Activated CD4-positive, CD25-positive, alpha-beta regulatory T cell treated with anti-CD3 and anti-CD28 coated beads, Interleukin-2, amount 50 U/mL, for 16 hours (primary cell): ENCODE results near the gene TUSC2.
"Not testable (repeated sequence)": the region's sequence is repeated elsewhere in the genome, so short reads cannot be mapped to it uniquely, and the experiment has no call there.

ENCODE experiments used
- DNase-seq: peaks from one replicate; pipeline ENCODE4 v3.0.0-alpha.2; 2020; ENCODE audit warnings: low read depth, low spot score

The TUSC2 gene

DNA sequence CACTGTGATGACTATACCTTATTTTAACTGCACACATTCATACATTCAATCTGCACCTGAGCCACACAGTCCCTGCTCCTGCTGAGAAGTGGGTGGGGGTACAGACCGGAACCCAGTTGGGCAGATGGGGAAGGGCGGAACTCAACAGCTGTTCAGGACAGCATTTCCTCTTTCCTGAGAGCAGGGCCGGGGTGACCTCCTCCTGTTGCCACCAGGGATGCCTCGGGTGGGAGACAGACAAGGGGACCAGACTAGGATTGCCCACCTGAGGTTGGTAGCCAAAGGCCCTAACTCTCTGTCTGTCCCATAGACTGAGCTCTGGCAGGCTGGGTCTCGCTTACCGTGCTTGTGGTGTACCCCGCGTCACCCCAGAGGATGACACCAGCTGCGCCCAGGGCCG, 9.4 kb downstream of the TUSC2 start:
- DNase-seq, result no peak

DNA sequence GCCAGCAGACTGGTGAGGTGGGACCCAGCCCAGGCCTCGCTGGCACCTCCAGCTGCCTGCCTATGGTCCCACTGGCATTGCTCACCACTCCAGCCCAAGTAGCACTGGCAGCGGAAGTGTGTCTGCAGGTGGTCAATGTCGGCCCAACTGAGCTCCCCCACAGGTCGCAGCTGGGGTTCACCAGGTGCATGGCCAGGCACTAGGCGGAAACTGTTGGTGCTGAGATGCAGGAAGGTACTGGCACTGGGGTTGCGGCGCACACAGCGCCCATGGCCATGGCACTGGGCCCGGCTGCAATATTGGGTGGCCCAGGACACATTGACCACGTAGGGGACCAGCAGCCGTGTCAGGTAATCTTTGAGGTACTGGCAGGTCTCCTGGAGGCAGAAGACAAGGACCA, 9.9 kb downstream of the TUSC2 start:
- DNase-seq, result no peak

DNA sequence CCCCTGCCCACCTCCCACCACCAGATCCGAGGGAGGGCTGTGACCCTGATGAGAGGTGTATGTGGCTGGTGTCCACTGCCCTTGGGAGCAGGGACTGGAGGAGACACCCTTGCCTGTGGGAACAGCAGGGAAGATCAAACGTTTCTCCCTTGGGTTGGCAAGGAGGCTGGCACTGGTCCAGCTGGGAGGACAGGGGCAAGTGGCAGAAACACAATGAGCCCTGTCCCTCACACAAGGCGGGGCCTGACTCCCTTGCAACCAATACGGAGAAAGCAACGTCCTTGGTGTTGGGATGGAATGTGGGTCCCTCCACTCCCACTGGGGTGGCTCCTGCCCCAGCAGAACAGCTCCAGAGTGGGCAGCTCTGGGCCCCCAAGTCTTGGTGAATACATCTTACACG, 10.7 kb downstream of the TUSC2 start:
- DNase-seq, result no peak

DNA sequence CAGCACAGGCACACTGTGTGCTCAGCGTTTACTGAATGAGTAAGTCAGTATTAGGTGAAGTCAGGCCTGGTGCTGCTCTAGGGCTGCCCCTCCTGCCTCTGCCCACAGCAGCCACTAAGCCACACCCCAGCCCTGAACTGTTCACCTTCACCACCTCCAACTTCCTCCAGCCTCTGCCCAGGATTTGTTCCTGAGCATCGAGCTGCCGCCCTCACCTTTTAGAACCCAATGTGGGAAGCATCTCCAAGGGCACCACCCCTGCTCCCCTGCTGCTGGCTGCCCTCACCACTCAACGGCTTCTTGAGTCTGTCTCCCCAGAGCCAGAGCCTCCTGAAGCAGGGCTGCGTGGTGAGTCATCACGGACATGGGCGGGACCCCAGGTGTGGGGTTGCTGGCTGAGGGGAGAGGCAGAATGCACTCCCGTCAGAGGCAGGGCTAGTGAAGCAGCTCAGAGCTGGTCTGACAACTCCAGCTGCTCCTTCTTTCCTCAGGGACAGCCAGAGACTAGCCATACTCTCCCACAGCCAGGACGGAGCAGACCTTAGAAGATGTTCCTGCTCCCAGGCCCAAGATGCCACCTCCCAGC, 11.3 kb downstream of the TUSC2 start:
- DNase-seq, result no peak

DNA sequence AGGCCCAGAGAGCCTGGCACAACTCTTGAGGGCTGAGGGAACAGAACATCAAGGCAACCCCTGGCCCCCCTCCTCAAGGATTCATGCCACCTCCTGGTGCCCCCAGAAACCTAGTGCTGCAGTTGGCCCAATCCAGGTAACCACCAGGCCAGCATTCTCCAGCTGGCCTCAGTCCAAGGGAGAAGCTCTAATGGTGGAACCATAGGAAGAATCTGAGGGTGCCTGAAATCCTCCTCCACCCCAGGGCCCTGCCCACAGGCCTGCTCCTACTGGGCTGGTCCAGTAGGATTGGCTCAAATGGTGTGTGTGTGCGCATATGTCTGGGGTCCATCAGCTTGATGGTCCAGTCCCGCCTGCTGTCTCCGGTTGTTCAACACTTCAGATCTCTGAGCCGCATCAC, 13.2 kb downstream of the TUSC2 start:
- DNase-seq, result no peak

DNA sequence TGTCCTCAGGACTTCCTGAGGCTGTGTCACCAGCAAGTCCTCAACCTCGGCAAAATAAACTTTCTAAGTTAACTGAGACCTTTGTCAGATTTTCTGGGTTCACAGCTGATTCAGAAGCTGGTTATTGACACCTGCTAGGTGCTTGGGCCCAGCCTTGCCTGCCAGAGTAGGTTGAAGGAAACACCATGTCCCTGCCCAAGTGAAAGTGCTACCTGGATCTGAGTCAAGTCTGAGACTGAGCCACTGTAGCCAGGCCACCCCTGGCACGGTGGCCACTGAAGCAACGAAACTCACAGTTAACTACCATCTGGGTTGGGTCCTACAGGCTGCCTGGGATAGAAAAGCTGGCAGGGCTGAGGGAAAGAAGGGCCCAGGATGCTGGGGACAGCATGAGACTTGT, 13.7 kb downstream of the TUSC2 start:
- no peak for DNase-seq

DNA sequence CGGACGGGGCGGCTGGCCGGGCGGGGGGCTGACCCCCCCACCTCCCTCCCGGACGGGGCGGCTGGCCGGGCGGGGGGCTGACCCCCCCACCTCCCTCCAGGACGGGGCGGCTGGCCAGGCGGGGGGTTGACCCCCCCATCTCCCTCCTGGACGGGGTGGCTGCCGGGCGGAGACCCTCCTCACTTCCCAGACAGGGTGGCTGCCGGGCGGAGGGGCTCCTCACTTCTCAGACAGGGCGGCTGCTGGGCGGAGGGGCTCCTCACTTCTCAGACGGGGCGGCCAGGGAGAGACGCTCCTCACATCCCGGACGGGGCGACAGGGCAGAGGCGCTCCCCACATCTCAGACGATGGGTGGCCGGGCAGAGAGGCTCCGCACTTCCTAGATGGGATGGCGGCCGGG, 16.0 kb downstream of the TUSC2 start:
- not testable (repeated sequence) for DNase-seq

DNA sequence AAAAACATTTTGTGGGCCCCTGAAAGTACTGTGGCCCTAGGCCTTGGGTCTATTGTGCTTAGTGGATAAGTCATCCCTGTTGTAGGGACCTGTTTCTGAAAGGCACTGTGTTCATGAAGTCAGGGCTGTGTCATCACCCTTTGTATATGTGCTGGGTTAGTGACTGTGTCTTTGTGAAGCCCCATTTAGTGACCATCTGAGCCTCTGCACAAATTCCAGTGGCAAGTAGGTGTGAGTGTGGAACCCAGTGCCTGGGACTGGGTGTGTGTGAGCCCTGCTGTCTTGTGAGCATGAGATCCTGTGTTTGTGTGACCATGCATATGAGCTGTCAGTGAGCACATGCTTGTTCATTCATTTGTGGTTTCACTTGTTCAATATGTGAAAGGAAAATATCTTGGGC, 23.4 kb downstream of the TUSC2 start:
- no peak for DNase-seq

DNA sequence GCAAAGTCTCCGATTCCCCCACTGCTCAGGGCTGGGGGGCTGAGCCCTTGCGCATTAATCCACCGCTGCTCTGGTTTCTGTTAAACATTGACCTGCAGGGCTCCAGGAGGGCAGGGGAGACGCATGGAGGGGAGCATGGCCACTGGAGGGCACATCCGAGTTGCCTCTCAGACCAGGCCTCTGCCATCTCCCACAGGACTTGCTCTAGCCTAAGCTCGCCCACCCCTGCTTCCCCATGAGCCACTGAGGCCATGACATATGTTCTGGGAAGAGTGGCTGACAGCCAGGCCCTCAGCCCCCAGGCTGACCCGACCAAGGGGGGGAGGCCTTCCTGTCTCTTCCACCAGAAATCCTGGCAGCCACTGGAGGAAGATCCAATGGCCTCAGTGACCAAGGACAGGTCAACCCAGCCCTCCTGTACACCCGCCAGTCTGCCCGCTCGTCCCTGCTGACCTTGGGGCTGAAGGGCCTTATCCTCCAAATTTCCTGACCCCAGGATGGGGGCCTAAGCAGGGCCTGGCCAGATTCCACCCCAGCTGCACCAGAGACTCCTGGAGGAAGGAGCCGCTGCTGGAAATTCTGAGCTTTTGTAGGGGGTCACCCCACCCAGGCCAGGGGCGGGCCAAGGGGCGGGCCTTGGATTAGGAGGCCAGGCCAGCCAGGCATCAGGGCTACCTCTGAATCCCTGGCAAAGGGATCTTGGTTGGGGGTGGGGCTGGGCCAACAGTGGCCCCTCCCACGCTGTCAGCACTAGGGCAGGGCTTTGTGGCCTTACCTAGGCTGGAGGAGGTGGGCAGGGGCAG, 24.8 kb downstream of the TUSC2 start, which contains the start of gene HYAL1:
Gene HYAL1 (minus strand): TSS at position 562 of the 803 bp plus-strand sequence. CDS start 618 bp downstream, outside the sequence.
- DNase-seq, result no peak

DNA sequence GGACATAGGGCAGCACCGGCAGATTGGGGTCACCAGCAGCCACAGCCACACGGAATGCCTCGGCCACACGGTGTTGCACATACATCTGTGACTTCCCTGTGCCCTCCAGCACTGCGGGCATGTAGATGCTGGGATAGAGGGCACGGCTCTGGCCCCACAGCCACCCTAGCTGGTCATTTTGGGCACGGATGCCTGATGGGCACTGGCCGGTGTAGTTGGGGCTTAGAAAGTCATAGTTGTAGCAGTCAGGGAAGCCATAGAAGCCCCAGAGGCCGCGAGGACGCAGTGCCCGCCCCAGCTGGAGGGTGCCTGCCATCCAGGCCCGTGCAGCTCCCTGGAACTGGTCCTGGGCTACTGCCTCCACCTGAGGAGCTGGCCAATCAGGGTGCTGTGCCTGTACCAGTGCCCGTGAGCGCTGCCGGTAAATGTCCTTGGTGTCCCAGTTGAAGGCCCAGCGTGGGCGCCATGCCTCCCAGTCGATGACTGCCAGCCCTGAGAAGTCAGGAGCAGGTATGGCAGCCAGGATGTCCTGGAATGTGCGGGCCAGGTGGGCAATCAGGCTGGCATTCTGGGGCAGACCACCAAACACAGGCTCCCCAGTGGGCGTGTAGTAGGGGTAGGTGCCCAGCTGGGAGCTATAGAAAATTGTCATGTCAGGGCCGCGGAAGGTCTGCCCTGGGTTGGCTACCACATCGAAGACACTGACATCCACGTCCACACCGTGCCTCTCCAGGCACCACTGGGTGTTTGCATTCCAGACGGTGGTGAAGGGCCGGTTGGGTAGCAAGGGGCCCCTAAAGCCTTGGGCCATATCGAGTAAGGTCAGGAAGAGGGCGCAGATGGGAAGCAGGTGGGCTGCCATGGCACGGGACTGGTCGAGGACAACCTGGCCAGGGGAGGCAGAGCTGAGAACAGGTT, 25.7 kb downstream of the TUSC2 start:
- no peak for DNase-seq

DNA sequence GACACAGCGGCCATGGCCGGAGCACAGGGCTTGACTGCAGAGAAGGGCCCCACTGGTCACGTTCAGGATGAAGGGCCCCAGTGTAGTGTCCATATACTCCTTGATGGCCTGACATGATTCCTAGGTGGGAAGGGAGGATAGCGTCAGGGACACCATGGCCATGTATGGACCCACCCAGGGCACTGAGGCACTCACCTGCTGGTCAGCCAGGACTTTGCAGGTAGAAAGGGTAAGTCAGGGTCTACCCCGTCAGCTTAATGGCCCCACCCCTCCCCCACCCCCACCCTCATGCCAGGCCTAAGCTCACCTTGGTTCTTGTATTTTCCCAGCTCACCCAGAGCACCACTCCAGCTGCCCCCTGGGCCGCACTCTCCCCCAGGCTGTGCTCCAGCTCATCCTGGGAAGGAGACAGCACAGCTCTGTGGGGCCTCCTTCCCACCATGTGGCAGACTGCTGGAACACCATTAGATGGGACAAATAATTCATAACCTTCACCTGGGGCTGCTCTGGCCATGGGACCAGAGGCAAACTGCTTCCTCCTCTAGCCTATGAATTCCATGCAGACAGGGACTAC, 27.3 kb downstream of the TUSC2 start:
- no peak for DNase-seq

DNA sequence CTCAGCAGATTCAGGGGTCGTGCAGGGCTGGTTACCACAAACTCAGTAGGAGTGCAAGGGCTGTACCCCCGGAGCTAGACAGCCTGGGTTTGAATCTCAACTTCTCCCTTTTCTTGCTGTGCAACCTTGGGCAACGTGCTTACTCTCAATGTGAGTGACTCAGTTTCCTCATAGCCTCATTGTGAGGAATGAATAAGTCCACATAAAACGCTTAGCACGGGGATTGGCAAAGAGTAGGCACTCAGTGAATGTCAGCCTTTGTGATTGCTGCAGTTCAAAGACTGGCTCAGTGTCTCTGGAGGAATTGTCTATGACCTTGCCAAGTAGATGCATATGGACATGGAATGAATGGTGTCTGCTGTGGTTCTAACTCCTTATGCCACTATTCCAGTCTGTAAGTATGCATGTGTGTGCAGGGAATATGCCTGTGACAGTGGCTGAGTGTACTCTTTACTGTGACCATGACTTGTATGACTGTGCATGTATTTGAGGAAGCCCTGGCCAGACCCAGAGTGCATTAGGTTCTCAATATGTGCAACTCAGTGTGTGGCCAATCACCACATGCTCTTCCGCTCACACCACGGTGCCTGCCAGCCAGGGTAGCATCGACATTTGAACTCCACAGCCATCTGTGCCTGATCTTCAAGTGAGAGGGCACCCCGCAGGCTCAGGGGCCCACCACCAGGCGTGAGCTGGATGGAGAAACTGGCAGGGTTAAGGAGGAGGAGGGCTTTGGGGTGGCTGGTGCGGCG, 27.9 kb downstream of the TUSC2 start:
- DNase-seq, result no peak

DNA sequence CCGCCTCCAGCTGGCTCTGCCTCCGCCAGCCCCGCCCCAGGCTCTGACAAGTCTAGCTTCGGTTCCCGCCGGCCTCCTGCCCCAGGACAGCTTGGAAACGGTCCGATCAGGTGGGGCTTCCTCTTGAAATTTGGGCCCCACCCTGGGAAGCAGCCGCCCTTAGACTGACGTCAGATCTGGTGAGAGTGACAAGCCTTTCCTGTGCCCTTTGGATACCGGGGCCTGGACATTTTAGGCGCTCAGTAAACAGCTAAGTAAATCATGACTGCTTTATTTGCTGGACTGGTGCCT, 28.4 kb downstream of the TUSC2 start:
- DNase-seq, result no peak

DNA sequence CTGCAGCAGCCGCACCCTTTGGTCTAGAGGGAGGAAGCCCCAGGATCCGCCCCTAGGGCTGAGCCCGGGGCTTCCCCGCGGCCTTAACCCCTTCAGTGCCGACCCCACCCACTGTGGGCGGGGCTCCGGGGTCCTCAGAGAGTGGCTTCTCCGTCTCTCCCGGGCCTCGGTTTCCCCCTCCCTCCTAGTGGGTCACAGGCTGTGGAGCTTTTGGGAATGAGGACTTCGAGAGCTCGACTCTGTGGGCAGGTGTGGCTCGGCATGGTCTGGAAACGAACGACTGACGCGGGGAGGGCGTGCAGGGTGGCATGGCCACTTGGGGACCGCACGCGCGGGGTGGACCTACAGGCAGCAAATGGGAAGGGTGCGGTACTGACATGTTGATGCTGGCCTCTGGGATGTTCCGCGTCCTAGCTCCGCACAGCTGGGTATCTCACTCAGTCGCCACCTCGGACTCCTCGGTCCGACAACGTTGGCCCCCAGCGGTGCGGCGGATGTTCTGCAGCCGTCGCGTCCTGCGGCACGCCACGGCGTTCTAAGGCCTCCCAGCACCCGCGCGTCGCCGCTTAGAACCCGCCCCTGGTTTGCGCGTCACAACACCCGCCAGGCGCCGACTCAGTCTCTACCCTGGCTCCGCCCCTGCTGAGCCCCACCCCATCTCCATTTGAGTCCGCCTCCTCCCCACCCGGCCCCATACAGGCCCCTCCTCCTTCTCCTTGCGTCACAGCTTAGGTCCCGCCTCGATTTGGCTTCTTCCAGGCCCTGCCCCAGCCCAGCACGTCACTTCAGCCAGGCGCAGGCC, 29.0 kb downstream of the TUSC2 start, which contains the start of the genes HYAL3 and NAA80:
Gene HYAL3 (minus strand): TSS at position 570 of the 802 bp plus-strand sequence. CDS start 3,803 bp downstream, outside the sequence.
Gene NAA80 (minus strand): TSS at position 570 of the 802 bp plus-strand sequence. CDS start 1,942 bp downstream, outside the sequence.
- DNase-seq, result peak; percentile 97

DNA sequence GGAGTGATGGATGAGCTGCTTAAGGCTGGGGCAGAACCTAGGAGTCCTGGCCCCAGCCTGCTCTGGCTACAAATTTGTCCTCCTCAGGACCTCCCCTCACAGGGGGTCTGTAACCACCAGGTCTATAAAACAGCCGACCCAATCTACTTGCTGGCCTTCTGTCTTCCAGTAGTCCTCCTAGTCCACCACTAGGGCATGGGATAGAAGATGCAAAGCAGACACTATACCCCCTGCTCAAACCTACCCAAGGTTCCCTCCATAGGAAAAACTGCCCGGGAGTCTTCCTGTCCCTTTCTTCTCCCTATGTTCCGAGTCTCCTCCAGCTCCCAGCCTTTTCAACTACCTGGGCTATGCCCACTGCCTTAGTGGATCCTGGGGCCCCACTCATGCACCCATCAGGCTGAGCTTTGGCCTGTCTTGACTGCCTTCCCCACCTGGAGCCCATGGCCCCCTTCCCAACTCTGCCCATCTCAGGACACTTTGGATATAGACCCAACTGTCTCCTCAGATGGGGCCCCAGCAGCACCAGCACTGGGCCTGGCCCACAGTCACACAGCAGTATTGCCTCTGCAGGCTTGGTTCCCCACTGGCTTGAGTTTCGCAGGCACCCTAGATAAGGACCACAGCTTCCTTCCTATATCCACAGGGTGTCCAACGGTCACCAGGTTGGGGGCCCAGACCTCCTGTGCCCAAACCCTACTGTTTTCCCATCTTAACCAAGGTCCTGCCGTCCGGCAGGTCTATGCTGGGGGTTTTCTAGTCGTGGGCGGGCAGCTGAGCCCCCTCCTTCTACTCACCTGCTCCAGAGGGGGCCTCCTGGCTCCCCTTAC, 29.9 kb downstream of the TUSC2 start:
- no peak for DNase-seq

DNA sequence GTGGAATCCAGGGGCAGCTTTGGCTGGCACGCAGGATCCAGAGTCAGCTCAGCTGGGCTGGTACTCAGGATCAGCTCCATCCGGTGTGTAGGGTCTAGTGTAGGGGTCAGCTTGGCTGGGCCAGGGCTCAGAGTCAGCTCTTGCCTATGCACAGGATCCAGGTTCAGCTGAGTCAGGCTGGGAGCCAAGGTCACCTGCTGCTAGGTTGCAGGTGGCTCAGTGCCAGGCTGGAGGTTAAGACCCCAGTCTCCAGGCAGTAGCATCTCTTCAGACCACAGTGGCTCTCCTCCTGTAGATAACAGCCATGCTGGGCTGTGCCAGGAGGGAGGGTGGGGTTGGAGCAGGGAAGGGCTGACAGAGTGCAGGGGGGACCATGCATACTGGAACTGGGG, 30.6 kb downstream of the TUSC2 start:
- DNase-seq, result no peak

DNA sequence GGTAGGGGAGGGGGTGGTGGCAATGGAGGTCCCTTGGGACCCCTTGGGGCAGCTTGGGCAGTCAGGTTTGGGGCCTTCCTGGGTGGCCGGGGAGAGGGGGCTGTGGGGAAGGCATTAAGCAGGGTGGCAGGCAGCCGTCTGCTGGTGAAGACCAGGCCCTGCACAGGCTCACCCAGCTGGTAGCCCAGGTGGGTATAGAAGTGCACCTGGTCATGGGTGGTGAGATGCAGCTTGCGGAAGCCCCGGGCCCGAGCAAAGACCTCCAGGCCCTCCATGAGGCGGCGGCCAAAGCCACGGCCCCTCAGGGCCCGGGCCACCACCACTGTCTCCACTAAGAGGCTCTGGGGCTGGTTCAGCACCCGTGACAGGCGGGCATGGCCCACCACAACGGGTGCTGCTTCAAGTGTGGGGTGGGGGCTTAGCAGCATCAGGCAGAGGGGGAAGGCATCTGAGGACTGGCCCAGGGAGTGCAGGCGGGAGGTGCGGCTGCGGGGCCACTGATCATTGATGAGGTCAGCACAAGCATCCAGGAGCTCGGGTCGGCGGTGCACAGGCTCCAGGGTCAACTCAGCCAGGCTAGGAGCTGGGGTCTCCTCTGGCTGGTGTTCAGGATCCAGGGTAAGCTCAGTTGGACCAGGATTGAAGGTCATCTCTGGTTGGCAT, 31.2 kb downstream of the TUSC2 start:
- no peak for DNase-seq

DNA sequence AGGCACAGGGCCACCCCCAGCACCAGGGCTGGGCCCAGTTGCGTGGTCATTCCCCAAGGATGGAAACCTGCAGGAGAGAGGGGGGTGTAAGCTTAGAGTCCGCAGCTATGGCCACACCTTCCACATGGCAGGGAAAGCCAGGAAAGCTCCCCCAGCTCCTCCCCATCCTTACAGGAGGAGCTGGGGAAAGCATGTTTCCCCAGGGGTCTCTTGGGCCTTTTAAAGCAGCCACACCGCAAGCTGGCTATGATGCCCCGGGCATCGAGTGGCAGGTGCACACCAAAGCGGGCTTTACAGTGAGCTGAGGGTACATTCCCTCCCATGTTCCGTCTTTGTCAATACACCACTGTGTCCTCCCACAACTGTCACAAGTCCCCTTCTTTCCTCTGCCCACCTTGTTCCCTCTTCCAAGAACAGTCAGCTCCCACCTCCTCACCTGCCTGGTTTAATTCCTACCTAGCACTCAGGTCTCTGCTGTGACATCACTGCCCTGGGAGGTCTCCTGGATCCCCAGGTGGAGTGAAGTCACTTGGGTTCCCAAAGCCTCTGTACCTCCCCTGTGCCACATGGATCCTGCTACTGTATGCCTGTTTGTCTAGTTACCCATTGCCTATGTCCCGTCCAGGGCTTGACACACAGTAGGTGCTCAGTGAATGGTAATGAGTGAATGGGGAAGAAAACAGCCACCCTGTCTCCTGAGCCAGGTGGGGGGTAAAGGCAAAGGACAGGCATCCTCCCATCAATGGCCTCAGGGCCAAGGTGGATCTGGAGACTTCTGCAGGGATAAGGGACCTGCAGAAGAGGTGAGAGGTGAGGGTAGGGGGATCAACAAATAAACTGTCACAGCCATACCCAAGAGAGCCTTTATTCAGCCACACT, 32.2 kb downstream of the TUSC2 start:
- no peak for DNase-seq
